Naive thymus-derived CD4-positive, alpha-beta T cell (primary cell): ENCODE data around the gene SKAP1. TPM values are rescaled to one million over a fixed set of nuclear protein-coding genes. Genes with fewer than 3 reads are reported as not detected.

ENCODE experiments used
- ATAC-seq: fragments of 150-1000 bp; cut with Tn5 transposase; 2 replicates; pipeline ENCODE4 v1.10.0; 2021; ENCODE audit warnings: mild to moderate bottlenecking, moderate library complexity
- CTCF ChIA-PET: fragments of 350-600 bp; sonication (Branson Sonifier 250); formaldehyde crosslinking; loops from one replicate; lab custom pipeline; 2021; ENCODE audit warnings: antibody characterized with exemption; lab: Charles Lee
- POLR2A ChIA-PET: fragments of 350-600 bp; sonication (Branson Sonifier 250); formaldehyde crosslinking; loops from one replicate; lab custom pipeline; 2021; ENCODE audit warnings: antibody characterized with exemption, inconsistent platforms; lab: Charles Lee
- DNase-seq, 9 donors: peaks; one replicate each; pipeline versions ENCODE4 v3.0.0 to v3.0.0-alpha.2; 2020 to 2022; ENCODE audit warnings: mixed read lengths in 1 of 9
- H3K27ac ChIP-seq: one replicate; pipeline ENCODE4 v1.7.0; 2013; ENCODE audit warnings: mild to moderate bottlenecking, low read depth, low read length, moderate library complexity
- H3K27me3 ChIP-seq, 2 donors: one replicate each; pipeline ENCODE4 v1.7.0; 2013; ENCODE audit warnings: low read length in 2 of 2, mild to moderate bottlenecking in 2 of 2, moderate library complexity in 2 of 2; ENCODE audit not compliant: control insufficient read depth in 2 of 2, insufficient read depth in 2 of 2
- H3K36me3 ChIP-seq, 3 experiments: 1 replicate in 2 of 3; 2 replicates in 1 of 3; pipeline ENCODE4 v1.7.0; 2013; ENCODE audit warnings: low read length in 3 of 3, mild to moderate bottlenecking in 3 of 3, moderate library complexity in 1 of 3; ENCODE audit not compliant: insufficient read depth in 3 of 3, control insufficient read depth in 2 of 3
- H3K4me1 ChIP-seq, 2 donors: one replicate each; pipeline ENCODE4 v1.7.0; 2013; ENCODE audit warnings: low read length in 2 of 2, mild to moderate bottlenecking in 2 of 2, moderate library complexity in 1 of 2; ENCODE audit not compliant: control insufficient read depth in 2 of 2, insufficient read depth in 2 of 2
- H3K4me3 ChIP-seq: 2 replicates; pipeline ENCODE4 v1.7.0; 2013; ENCODE audit warnings: mild to moderate bottlenecking, low read length
- H3K9me3 ChIP-seq, 3 experiments: 1 replicate in 2 of 3; 2 replicates in 1 of 3; pipeline ENCODE4 v1.7.0; 2013; ENCODE audit warnings: low read length in 3 of 3; ENCODE audit not compliant: control insufficient read depth in 2 of 3
- H3K27ac Mint-ChIP-seq, 9 donors: one replicate each; pipeline ENCODE4 v1.8.0; 2020 to 2022; ENCODE audit warnings: mixed read lengths in 9 of 9, mild to moderate bottlenecking in 8 of 9, moderate library complexity in 5 of 9, inconsistent platforms in 2 of 9
- H3K27me3 Mint-ChIP-seq, 5 donors: one replicate each; pipeline ENCODE4 v1.8.0; 2021 to 2022; ENCODE audit warnings: mixed read lengths in 5 of 5, mild to moderate bottlenecking in 1 of 5
- H3K36me3 Mint-ChIP-seq, 5 donors: one replicate each; pipeline ENCODE4 v1.8.0; 2020 to 2022; ENCODE audit warnings: mixed read lengths in 5 of 5, mild to moderate bottlenecking in 3 of 5, inconsistent platforms in 1 of 5
- H3K4me1 Mint-ChIP-seq, 7 donors: one replicate each; pipeline ENCODE4 v1.8.0; 2020 to 2022; ENCODE audit warnings: mixed read lengths in 7 of 7, mild to moderate bottlenecking in 3 of 7, inconsistent platforms in 1 of 7
- H3K4me3 Mint-ChIP-seq, 10 donors: one replicate each; pipeline ENCODE4 v1.8.0; 2020 to 2022; ENCODE audit warnings: mild to moderate bottlenecking in 10 of 10, mixed read lengths in 10 of 10, moderate library complexity in 6 of 10, inconsistent platforms in 2 of 10
- H3K9me3 Mint-ChIP-seq, 11 donors: one replicate each; pipeline ENCODE4 v1.8.0; 2020 to 2022; ENCODE audit warnings: mixed read lengths in 11 of 11, mild to moderate bottlenecking in 4 of 11, inconsistent platforms in 1 of 11, moderate library complexity in 1 of 11
- intact Hi-C, 2 donors: fragments of 100-400 bp; cut with micrococcal nuclease; formaldehyde crosslinking; loops; one replicate each; pipeline ENCODE4 v1.15.1; 2023
- polyA plus RNA-seq, 2 donors: library from polyadenylated mRNA; unstranded; fragments of 300-500 nt; fragmentation: Illumina TruSeq; gene quantifications; one replicate each; pipeline ENCODE4 v1.2.3, GENCODE V29; 2021
- total RNA-seq, 6 experiments: library from RNA in 5 of 6; stranded (reverse) in 5 of 6; gene quantifications; 1 replicate in 5 of 6; 2 replicates in 1 of 6; pipeline ENCODE4 v1.2.3 and lab custom pipeline; 2021 to 2026

SKAP1 gene
- total and polyA plus RNA-seq, 7 experiments from 2014 or later, result 99.3 to 289 (median 109) TPM

GRCh38 chr17:48378708-48379392, 51.2 kb downstream of the SKAP1 start:
- ATAC-seq (no peak), DNase-seq (no peak)
- H3K4me3 Mint-ChIP-seq, result no peak overlapping the region
- POLR2A ChIA-PET, result interaction anchor here (0.6 to 1.2 kb wide), 4 partner anchors 11 to 220 kb away, joined by 3 to 5 read pairs (median 3); no protein-coding TSS in a partner anchor
- no peak overlapping the region for H3K27ac ChIP-seq
- intact Hi-C loops, result no loop called here
- no peaks in the 10 kb centered on the region for H3K27me3 Mint-ChIP-seq
- H3K4me1 Mint-ChIP-seq, result peaks cover 11 to 45% (median 26%) of the 10 kb centered on the region in 7 donors
- peaks cover 0 to 51% (median 8%) of the 10 kb centered on the region in 3 experiments for H3K36me3 ChIP-seq
- peaks cover 0 to 2% (median 0%) of the 10 kb centered on the region in 11 donors for H3K9me3 Mint-ChIP-seq
- no peak overlapping the region for H3K4me3 ChIP-seq
- no peaks in the 10 kb centered on the region for H3K27me3 ChIP-seq
- H3K27ac Mint-ChIP-seq, result no peak overlapping the region
- no peaks in the 10 kb centered on the region for H3K9me3 ChIP-seq
- H3K4me1 ChIP-seq, result peaks cover 6 to 18% of the 10 kb centered on the region in 2 donors
- H3K36me3 Mint-ChIP-seq, result peaks cover 8 to 39% (median 22%) of the 10 kb centered on the region in 5 donors
- CTCF ChIA-PET, result interaction anchor here (1.7 to 2.0 kb wide), 3 partner anchors 10 to 27 kb away, joined by 3 to 7 read pairs (median 5); no protein-coding TSS in a partner anchor

DNA sequence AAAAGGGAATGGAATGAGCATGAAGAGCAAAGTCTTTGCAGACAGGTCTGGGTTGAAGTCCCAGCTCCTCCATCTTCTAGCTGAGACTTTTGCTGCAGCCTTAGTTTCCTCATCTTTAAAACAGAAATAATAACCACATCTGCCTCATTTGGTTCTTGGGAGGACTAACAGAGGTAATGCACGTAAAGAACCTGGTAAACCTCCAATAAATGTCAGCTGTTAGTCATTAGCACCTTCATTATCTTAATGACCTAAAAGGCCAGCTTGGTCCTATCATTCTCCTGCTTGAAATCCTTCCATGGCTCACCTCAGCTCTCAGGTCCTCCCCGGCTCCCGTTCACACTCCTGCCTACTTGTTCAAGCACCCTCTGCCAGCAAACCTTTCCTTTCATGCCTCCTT, 51.8 kb downstream of the SKAP1 start:
- H3K4me1 ChIP-seq, result peaks cover 6 to 23% of the 10 kb centered on the region in 2 donors
- Mint-ChIP-seq H3K36me3 (peaks cover 10 to 42% (median 22%) of the 10 kb centered on the region in 5 donors), H3K27me3 (no peaks in the 10 kb centered on the region), H3K4me3 (no peak overlapping the region), H3K27ac (no peak overlapping the region), H3K9me3 (peaks cover 0 to 2% (median 0%) of the 10 kb centered on the region in 11 donors), H3K4me1 (peaks cover 10 to 47% (median 26%) of the 10 kb centered on the region in 7 donors)
- H3K27me3 ChIP-seq, result no peaks in the 10 kb centered on the region
- ATAC-seq (no peak), DNase-seq (no peak)
- ChIA-PET POLR2A (interaction anchor here (0.6 to 1.2 kb wide), 4 partner anchors 11 to 219 kb away, joined by 3 read pairs; no protein-coding TSS in a partner anchor), CTCF (interaction anchor here (0.5 to 2.0 kb wide), 4 partner anchors 10 to 227 kb away, joined by 3 to 7 read pairs (median 4); no protein-coding TSS in a partner anchor)
- no peaks in the 10 kb centered on the region for H3K9me3 ChIP-seq
- no peak overlapping the region for H3K4me3 ChIP-seq
- intact Hi-C loops, result no loop called here
- H3K27ac ChIP-seq, result no peak overlapping the region
- peaks cover 0 to 51% (median 8%) of the 10 kb centered on the region in 3 experiments for H3K36me3 ChIP-seq

DNA sequence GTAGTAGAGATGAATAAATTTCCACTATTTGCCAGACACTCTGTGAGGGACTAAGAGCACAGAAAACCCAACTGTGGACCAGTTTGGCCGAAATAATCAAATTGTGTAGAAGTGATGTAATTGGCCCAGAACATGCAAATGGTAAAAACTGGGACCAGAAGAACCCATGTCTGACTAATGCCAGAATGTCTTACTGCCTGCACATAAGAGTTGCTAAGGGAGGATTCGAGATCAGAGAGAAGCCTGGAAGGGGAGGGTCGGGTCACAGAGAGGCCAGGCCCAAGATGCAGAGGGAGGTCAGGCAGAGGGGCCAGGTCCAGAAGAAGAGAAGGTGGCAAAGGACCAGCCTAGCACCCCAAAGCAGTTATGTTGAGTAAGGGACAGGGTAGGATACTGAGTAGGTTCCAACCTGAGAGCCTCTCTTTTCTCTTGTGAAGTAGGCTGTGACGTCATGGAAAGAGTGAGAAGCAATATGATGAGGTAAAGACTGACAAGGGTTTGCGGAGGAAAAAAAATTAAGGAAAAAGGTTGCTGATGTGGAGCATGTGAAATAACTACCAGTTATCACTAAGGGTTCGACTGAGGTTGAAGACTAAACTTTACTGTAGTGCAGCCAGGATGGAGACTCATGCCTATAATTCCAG, 53.2 kb downstream of the SKAP1 start:
- Mint-ChIP-seq H3K4me1 (peaks cover 15 to 46% (median 23%) of the 10 kb centered on the region in 7 donors), H3K27ac (no peak overlapping the region), H3K36me3 (peaks cover 10 to 34% (median 22%) of the 10 kb centered on the region in 5 donors), H3K9me3 (peaks cover 0 to 2% (median 0%) of the 10 kb centered on the region in 11 donors), H3K27me3 (no peaks in the 10 kb centered on the region), H3K4me3 (no peak overlapping the region)
- Histone ChIP-seq H3K4me3 (no peak overlapping the region), H3K27ac (no peak overlapping the region), H3K9me3 (no peaks in the 10 kb centered on the region), H3K4me1 (peaks cover 6 to 20% of the 10 kb centered on the region in 2 donors), H3K36me3 (peaks cover 0 to 38% (median 4%) of the 10 kb centered on the region in 3 experiments), H3K27me3 (no peaks in the 10 kb centered on the region)
- CTCF ChIA-PET, result no interaction called here
- ATAC-seq, result no peak
- intact Hi-C loops, result no loop called here
- DNase-seq, result no peak
- POLR2A ChIA-PET, result no interaction called here

DNA sequence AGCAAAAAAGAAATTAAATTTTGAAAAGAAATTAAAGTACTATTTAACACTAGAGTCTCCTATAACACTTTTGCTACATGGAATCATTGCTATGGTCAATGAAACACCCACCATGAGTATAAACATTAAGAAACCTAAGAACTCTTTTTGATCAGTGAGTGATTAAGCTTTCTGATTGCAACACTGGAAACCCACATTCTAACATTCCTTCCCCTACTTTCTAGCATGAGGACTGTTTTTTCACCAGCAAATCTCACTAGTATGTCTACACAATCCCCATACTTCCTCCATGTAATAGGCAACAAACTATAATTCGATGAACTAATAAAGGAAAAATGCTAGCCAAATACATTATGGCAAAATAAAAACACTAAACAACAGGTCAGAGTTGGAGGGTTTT, 54.7 kb downstream of the SKAP1 start:
- ChIA-PET POLR2A (interaction anchor here (0.6 kb wide), 1 partner anchor 221 kb away, joined by 3 read pairs; no protein-coding TSS in a partner anchor), CTCF (interaction anchor here (0.7 to 1.4 kb wide), 5 partner anchors 11 to 215 kb away, joined by 3 to 4 read pairs (median 3); partner anchors contain the start of gene HOXB3)
- no peak for ATAC-seq
- intact Hi-C loops, result loop anchor here in 1 of 2 donors (2.0 kb wide), 1 partner anchor 15 kb away; no protein-coding TSS in a partner anchor
- Mint-ChIP-seq H3K36me3 (peaks cover 7 to 24% (median 21%) of the 10 kb centered on the region in 5 donors), H3K9me3 (peaks cover 0 to 2% (median 0%) of the 10 kb centered on the region in 11 donors), H3K27ac (no peak overlapping the region), H3K4me3 (no peak overlapping the region), H3K4me1 (peaks cover 15 to 42% (median 34%) of the 10 kb centered on the region in 7 donors), H3K27me3 (no peaks in the 10 kb centered on the region)
- H3K27ac ChIP-seq, result no peak overlapping the region
- H3K9me3 ChIP-seq, result no peaks in the 10 kb centered on the region
- H3K4me3 ChIP-seq, result no peak overlapping the region
- peaks cover 0 to 33% (median 4%) of the 10 kb centered on the region in 3 experiments for H3K36me3 ChIP-seq
- no peak for DNase-seq
- H3K27me3 ChIP-seq, result no peaks in the 10 kb centered on the region
- H3K4me1 ChIP-seq, result peaks cover 6 to 17% of the 10 kb centered on the region in 2 donors

- ChIA-PET POLR2A (no interaction called here), CTCF (interaction anchor here (0.5 to 1.4 kb wide), 7 partner anchors 11 to 219 kb away, joined by 3 to 4 read pairs (median 3); partner anchors contain the start of genes HOXB3 and HOXB5)
- Mint-ChIP-seq H3K9me3 (peaks cover 0 to 2% (median 0%) of the 10 kb centered on the region in 11 donors), H3K27ac (peak overlapping the region in 2 of 9 donors; percentile 47 to 50), H3K36me3 (peaks cover 7 to 26% (median 21%) of the 10 kb centered on the region in 5 donors), H3K4me3 (no peak overlapping the region), H3K4me1 (peaks cover 18 to 44% (median 36%) of the 10 kb centered on the region in 7 donors), H3K27me3 (no peaks in the 10 kb centered on the region)
- no peak overlapping the region for H3K4me3 ChIP-seq
- H3K27ac ChIP-seq, result no peak overlapping the region
- peak; percentile 68 for ATAC-seq
- DNase-seq, result peak in 5 of 9 donors; percentile 7 to 21 (median 13)
- intact Hi-C loops, result loop anchor here in 1 of 2 donors (2.0 kb wide), 1 partner anchor 14 kb away; no protein-coding TSS in a partner anchor
- H3K36me3 ChIP-seq, result peaks cover 0 to 27% (median 4%) of the 10 kb centered on the region in 3 experiments
- peaks cover 6 to 17% of the 10 kb centered on the region in 2 donors for H3K4me1 ChIP-seq
- no peaks in the 10 kb centered on the region for H3K27me3 ChIP-seq
- H3K9me3 ChIP-seq, result no peaks in the 10 kb centered on the region
Measured at GRCh38 chr17:48374650-48375230, 55.3 kb downstream of the SKAP1 start.

- Histone ChIP-seq H3K27ac (no peak overlapping the region), H3K27me3 (no peaks in the 10 kb centered on the region), H3K4me1 (peaks cover 6 to 17% of the 10 kb centered on the region in 2 donors), H3K4me3 (no peak overlapping the region), H3K9me3 (no peaks in the 10 kb centered on the region), H3K36me3 (peaks cover 0 to 27% (median 4%) of the 10 kb centered on the region in 3 experiments)
- CTCF ChIA-PET, result no interaction called here
- POLR2A ChIA-PET, result no interaction called here
- Mint-ChIP-seq H3K4me1 (peaks cover 18 to 44% (median 40%) of the 10 kb centered on the region in 7 donors), H3K4me3 (peak overlapping the region in 1 of 10 donors; percentile 5), H3K36me3 (peaks cover 7 to 27% (median 21%) of the 10 kb centered on the region in 5 donors), H3K27ac (peak overlapping the region in 2 of 9 donors; percentile 26 to 50), H3K27me3 (no peaks in the 10 kb centered on the region), H3K9me3 (peaks cover 0 to 2% (median 0%) of the 10 kb centered on the region in 11 donors)
- DNase-seq (no peak), ATAC-seq (no peak)
- intact Hi-C loops, result loop anchor here in 1 of 2 donors (2.0 kb wide), 1 partner anchor 13 kb away; no protein-coding TSS in a partner anchor
Measured at GRCh38 chr17:48373883-48374282, 56.1 kb downstream of the SKAP1 start.
